NCI-H1417 (cell line): ENCODE data around the gene ZKSCAN8.
A peak's percentile ranks its signal among the peaks of the same experiment; 100 is the strongest.
"Not testable (repeated sequence)": the region's sequence is repeated elsewhere in the genome, so short reads cannot be mapped to it uniquely, and the experiment has no call there.

Experiments used
- DNase-seq, 3 experiments: peaks; one replicate each; lab custom pipeline; 2025; lab: John Stamatoyannopoulos, UW

ZKSCAN8 gene

DNA sequence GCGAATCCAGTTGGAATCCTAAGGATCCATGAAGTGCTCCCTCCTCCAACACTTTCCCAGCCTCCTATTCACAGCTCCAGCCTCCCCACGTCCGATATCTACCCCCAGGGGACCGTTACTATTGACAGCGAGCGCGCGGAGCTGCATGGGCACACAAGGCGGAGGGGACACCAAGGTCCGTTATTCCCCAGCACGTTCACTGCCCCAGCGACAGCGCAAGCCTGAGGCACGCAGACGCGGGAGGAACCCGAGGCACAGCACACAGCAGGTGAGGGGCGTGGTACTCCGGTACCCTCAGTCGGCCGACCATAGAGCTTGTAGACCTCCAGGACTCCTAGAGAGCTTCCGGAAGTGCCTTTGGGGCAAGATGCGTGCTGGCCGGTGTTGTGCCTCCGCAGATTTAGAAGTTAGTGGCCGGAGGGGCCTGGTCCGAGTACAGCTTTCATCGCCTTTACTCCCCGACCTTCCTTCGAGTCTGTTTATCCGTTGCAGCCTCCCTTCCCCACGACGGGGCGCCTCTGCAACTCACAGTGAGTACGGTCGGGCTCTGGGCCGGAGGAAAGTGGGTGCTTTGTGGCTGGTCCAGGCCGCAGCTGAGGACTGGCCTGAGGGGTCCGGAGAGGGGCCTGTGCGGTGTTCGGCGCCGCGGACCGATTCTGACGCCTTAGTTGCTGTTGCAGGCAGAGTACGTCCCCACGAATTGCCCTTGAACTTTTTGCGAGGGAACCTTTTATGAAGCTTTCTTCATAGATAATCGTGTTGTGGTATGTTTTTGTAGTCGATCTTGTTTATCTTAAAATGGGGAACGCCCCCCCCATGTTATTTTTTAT is at the start of gene ZKSCAN8:
Gene ZKSCAN8 (plus strand): TSS at position 384 of the 830 bp plus-strand sequence. CDS start 6,525 bp downstream, outside the sequence.
- DNase-seq, result peak; percentile 90 to 94 (median 91)

DNA sequence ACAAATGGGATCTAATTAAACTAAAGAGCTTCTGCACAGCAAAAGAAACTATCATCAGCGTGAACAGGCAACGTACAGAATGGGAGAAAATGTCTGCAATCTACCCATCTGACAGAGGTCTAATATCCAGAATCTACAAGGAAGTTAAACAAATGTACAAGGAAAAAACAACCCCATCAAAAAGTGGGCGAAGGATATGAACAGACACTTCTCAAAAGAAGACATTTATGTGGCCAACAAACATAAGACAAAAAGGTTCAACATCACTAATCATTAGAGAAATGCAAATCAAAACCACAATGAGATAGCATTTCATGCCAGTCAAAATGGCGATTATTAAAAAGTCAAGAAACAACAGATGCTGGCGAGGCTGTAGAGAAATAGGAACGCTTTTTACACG is 39.5 kb upstream of the ZKSCAN8 start:
- not testable (repeated sequence) for DNase-seq

DNA sequence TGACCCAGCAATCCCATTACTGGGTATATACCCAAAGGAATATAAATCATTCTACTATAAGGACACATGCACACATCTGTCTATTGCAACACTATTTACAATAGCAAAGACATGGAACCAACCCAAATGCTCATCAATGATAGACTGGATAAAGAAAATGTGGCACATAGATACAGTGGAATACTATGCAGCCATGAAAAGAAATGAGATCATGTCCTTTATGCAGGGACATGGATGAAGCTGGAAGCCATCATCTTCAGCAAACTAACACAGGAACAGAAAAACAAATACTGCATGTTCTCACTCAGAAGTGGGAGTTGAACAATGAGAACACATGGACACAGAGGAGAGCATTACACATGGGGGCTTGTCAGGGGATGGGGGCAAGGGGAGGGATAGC is 39.0 kb upstream of the ZKSCAN8 start:
- DNase-seq, result not testable (repeated sequence)

DNA sequence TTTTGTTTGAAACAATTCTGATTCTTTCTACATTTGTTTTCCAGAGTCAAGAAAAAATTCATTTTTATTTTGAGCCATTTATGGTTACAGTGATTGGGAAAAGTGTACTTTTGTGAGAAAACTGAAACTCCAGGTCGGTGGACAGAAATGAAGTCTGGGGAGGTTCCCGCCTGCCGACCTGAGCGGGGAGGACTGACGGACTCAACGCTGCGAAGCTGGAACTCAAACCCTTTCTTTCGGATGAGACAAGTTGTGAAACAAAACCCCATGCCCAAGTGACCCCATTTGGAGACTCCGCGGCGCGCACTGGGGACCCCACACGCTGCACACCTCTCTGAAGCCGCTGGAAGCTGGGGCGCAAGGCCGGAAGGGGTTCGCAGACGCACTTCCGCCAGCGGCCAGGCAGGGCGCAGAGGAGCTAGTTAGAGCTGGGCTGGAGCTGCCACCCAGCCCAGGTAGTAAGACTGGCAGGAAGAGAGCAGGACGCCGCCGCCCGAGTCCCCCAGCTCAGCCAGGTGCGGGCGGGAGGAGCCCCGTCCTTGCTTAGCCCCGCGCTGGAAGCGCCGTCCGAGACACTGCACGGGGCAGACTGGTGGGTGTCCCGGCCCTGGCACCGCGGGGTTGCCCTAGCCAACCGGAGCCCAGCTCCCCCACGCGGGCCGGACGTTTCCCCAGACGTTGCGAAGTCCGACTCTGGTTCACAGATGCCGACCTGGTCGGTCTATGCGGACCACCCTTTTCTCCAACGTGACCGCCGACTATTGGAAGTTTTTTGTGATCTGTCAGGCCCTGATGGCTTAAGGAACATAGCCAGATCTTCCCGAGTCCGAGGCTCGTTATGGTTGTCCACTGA is 37.1 kb upstream of the ZKSCAN8 start:
- peak; percentile 75 to 86 (median 83) for DNase-seq

DNA sequence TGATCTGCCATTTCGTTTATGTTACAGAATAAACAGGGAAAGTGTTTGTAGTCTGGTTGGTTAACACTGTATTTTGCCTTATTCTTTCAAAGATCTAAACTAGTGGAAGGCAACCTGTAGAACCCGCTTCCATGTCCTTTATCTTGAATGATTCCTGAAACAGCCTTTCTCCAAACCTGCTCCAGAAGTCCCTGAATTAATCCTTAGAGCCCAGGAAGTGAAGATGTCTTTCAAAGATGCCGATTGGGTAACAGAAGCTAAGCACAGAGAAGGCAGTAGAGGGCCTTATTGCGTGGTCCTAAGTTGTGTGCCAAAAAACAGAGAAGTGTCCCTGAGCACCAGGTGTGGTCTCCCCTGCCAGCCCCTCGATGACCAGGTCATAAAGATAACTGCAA is 36.4 kb upstream of the ZKSCAN8 start:
- peak; percentile 13 to 57 (median 20) for DNase-seq

DNA sequence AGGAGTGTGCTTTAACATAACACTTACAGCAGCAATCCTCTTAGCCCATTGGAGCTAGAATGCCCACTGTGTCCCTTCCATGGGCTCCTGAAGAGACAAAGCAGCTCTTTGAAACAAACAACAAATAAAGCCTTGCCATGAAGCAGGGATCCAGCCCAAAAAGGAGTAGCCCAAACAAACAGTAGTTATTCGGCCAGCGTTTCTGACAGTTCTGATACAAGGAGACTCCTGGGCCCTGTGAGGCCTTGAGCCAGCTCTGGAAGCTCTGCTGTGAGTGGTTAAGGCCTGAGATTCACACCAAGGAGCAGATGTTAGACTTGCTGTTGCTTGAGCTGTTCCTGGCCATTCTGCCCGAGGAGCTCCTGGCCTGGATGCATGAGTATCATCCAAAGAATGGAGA is 34.2 kb upstream of the ZKSCAN8 start:
- DNase-seq, result no peak

DNA sequence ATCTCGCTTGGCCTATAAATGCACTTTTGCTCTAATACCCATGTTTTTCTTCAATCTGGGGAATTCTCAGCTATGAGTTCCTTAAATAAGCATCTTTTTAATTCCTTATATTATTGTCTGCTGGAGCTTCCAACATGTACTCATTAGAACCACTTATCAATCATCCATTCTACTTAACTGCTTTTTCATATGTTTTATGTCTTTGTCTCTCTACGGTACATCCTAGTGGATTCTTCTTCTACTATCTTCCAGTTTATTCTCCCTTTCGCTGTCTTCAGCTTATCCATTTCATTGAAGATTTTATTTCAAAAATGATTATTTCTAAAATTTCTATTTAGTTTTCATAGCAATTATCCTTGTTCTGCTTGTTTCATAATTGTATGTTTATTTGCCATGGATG is 29.7 kb upstream of the ZKSCAN8 start:
- no peak for DNase-seq

DNA sequence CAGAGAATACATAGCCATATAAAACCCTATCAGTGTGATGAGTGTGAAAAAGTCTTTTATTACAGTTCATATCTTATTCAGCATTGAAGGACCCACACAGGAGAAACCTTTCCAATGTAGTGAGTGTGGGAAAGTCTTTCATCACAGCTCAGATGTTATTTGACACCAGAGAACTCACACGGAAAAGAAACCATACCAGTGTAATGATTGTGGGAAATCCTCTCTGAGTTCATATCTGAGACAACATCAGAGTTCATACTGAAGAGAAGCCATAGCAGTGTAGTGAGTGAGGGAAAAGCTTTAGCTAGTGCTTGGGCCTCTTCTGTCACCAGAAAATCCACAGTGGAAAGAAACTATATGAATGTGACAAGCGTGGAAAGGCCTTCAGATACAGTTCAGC is 25.9 kb upstream of the ZKSCAN8 start:
- no peak for DNase-seq

DNA sequence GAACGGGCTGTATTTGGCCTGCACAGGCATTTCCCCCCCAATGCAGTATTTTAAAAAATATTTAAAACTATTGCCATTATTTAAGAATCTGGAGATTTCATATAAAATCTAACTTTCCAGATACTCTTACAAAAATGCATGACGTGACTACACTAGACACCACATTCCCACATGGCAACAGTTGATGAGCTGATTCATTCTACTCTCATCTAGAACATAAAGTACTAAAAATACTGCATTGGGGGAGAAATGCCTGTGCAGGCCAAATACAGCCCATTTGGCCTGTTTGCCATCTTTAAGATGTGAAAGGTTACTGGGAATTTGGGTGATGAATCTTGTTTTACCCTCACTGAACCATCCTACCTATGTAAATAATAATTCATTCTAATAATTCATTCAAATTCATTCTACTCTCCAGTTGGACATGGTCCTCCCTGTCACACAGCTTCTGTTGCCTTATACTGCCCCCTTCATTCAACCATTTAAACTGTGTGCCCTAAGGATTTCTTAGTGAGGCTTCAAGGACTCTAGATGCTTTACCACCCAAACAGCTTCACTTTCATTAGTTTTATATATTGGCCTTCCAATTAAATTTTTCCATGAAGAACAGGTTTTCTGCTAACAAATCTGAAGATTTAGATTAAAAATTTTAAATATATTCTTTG is 24.2 kb upstream of the ZKSCAN8 start:
- no peak for DNase-seq

DNA sequence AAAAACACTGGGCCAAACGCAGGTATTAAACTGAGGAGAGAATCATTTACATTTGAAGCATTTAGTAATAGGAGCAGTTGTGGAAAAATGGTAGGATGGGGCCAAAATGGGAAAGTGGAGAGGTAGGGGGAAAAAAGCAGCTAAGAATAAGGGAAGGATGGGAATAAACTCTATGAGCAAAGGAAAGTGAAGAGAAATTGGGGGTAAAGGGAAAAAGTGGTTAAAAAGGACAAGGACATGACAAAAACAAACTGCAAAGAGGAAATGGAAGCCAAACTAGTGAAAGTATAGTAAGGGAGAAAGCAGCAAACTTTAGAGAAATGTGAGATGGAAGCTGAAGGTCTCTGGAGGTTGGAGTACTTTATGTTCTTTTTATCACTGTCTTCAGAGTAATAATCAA is 23.5 kb upstream of the ZKSCAN8 start:
- no peak for DNase-seq

DNA sequence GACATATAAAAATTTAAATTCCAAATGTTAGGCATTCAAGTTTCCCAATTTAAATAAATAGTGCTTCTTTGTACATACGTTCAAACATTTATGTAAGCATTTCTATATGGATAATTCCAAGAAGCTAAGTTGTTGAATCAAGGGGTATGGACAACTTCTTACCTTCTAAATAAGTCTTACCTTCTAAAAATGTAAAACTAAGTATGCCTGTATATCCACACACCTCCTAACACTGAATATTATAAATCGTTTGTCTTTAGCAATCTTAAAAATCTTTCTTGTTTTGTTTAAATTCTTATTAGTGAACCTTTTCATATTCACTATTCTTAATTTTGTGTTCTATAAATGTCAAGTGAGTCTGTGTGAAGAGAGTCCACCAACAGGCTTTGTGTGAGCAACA is 19.8 kb upstream of the ZKSCAN8 start:
- DNase-seq, result no peak

DNA sequence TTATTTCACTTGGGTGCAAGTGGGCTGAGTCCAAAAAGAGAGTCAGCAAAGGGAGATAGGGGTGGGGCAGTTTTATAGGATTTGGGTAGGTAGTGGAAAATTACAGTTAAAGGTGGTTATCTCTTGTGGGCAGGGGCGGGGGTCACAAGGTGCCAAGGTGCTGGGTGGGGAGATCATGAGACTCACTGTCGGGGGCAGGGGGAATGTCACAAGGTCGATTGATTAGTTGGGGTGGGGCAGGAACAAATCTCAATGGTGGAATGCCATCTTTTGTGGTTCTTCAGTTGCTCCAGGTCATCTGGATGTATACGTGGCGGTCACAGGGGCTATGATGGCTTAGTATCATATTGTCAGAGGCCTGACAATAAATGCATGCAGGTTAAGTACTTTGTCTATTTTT is 19.4 kb upstream of the ZKSCAN8 start:
- not testable (repeated sequence) for DNase-seq

DNA sequence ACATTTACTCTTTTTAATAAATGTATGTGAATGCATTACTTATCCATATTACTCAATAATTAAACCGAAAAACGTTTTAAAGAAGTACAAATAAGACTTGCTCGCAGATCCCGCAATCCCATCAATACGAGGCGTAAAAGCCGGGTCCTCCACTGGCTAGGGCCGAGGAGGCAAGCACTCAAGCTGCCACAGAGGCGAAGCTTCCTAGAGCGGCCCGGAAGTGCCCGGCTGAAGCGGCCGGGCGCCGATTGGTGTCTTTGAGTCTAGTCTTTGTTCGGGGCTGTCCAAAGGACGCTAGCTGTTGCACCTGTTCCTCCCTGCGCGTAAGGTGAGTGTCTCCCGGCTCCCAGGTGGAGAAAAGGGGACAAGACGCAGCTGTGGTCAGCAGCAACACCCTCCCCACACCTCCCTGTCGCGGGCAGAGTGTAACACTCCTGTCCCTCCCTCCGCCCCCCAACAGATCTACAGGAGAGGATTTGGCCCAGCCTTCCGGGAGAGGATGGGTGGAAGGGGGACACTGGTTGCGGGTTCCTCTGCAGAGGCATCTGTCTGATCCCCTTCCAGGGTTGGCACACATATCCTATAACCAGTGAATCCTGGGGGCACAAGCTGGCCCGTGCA is 17.2 kb upstream of the ZKSCAN8 start, which contains the start of gene ZSCAN16:
Gene ZSCAN16 (plus strand): TSS at position 260 of the 621 bp plus-strand sequence. CDS start 835 bp downstream, outside the sequence.
- DNase-seq, result peak; percentile 89 to 93 (median 92)

DNA sequence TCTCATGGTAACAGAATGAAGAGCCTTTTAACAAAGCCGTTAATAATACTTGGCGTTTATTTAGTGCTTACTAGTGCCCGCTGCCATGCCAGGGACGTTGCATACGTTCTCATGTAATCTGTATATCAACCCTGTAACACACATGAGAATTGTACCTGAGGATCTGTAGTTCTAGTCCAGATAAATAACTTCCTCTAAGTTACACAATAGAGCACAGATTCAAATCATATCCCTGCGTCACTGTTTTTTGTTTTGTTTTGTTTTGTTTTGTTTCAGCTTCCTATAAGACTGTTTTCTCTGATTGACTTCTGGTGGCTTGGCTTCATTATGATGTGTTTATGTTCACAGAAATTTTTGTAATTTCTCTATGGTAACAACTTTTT is 16.7 kb upstream of the ZKSCAN8 start:
- DNase-seq, result no peak

DNA sequence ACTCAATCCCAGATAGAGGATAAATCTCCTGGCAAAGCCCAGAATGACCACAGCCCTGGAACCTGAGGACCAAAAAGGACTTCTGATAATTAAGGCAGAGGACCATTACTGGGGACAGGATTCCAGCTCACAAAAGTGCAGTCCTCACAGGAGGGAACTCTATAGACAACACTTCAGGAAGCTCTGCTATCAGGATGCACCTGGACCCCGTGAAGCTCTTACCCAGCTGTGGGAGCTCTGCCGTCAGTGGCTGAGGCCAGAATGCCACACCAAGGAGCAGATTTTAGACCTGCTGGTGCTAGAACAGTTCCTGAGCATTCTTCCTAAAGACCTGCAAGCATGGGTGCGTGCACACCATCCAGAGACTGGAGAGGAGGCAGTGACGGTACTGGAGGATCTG is 16.3 kb upstream of the ZKSCAN8 start:
- DNase-seq, result no peak

DNA sequence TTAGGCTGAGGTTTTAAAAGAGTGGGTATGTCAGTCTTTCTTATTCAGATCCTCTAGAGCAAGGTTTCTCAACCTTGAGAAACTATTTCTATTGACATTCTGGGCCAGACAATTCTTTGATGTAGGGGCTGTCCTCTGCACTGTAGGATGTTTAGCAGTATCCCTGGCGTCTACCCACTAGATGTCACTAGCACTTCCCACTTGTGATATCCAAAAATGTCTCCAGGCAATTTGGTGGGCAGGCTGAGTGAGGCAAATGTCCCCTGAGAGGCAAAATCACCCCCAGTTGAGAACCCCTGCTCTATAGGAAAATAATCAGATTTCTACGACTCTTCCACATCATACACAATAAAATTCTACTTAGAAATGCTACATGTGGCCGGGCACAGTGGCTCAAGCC is 7.7 kb upstream of the ZKSCAN8 start:
- DNase-seq, result peak in 2 of 3 experiments; percentile 14 to 27

DNA sequence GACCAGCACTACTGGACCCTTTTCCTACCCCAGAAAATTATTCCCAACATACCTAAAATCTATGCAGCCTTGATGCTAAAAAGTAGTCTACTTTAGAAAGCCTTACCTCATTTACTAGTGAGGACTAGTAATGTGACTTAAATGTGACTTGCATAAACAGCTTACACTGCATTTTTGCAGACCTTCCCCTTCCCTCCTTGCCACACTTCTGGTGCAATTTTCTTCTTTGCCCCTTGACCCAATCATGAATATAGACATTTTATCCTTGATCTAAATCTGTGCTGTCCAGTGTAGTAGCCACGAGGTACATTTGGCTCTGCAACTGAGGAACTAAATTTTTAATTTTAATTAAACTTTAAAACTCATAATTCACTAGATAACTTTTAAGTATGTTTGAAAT is 7.0 kb upstream of the ZKSCAN8 start:
- DNase-seq, result no peak

DNA sequence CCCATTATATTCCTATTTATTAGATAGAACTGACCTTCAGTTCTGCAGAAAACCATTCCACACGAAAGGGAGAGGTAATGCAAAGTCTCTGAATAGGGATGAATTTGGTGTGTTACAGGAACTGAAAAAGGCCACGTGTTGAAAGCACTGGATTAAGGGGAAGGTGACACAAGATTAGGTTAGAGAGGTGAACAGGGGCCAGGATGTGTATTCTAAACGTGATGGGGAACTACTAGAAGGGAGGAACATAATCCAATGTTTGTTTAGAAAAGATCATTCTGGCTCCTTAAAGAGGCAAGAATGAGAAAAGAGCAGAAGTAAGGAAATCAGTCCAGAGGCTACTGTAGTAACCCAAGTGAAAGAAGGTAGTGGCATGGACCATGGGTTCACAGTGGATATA is 6.3 kb upstream of the ZKSCAN8 start:
- no peak for DNase-seq

DNA sequence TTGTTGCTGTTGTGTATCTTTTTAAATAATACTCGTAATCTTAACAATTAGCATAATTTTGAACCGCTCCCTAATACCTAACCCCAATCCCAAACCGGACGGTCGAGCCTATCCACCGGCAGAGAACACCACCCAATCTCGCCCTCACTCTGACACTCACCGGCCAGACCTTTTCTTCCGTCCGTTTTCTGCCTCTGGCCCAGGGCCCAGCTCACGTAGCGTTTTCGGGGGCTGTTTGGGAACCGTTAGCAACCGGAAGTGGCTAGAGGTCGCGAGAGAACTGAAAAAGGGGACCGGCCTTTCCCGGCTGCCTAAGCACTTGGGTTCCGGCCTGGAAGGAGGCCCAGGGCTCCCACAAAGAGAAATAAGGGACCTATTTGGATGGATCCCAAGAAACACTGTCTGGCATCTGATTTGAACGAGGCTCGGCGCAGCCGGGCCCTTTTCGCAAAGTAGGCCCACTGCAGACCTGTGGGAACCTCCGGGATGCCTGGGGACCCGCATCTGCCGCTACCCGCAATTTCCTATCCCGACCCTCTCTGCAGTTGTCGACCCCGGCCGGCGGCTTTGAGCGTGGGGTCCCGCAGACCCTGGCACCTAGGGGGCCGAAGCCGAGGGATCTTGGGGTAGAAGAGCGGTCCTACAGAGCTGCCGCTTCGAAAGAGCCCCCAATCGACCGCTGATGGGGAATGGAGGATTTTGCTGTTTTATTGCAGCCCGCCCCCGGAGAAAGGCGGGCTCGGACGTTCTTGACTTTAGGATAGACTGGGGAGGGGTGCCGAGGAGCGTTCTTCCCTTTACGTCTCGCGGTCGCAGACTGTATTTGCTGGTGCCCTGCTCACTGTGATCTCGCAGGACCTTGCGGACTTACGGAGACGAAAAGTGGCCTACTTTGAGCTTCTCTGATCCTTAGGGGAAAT is 4.8 kb upstream of the ZKSCAN8 start:
- DNase-seq, result peak; percentile 85 to 92 (median 89)

DNA sequence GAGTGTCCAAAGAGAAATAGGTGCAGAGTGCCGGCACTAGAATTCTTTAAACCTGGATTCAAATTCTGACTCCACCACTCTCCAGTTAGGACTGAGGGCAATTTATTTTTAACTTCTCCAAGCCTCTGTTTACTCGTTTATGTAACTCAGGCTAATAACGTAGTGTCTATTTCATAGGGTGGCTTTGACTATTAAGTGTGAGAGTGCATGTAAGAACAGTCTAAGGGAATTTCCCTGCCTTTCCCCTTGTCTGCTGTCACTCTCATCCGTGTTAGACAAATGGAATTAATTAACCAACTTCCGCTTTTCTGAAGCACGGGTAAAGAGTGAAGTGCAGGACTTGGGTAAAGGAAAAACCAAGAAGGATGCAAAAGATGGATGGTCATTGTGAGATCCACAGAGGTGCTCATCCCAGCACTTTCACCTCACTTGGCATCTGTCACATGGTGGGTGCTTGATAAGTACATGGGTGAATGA is 4.1 kb upstream of the ZKSCAN8 start:
- peak in 2 of 3 experiments; percentile 7 to 68 for DNase-seq
